ENCODE measurements around the gene PPTC7. TPM values are rescaled to one million over a fixed set of nuclear protein-coding genes. Genes with fewer than 3 reads are reported as not detected.

PPTC7 gene
- total RNA-seq, 1 donor from 2014 or later, result 13.9 TPM

DNA sequence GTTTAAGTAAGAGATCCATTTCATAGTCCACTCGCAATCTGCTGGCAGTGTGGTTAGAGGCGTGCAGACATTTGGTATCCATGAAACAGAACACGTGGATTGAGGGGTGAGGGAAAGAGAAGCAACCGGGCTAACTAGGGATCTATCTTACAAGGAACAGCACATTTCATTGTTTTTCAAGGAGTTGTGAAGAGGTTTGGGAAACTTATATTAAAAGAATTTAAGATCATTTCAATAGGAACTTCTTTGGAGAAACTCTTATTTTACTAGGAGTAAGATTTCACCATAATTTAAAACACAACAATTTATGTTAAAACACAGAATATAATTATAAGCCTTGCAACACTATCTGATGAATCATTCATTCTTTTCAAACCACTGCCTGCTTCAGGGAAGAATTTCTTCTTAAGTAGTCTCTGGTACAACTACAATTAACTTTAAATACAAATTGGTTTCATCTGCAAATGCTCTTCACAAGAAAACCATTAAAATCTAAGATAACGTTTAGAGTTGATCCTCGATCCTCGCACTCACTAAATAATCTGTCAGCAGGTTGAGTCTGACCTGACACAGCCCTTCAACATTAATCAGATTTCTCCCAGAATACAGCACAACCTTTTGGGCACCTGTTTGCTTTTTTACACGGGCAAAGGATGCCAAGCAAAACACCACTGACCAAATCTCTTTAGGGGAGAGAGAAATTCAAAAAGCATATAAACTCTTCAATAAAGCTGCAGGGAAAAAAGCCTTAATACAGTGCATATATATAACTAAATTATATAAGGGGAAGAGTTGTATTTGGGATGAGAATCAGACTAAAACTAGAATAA lies 27.3 kb downstream of the PPTC7 start:
- Mint-ChIP-seq H3K4me1 (ENCODE audit: low read depth) (peaks cover 36% of the 10 kb centered on the region), H3K4me3 (ENCODE audit: unreplicated experiment) (no peak overlapping the region), H3K9me3 (ENCODE audit: low read depth) (no peaks in the 10 kb centered on the region), H3K27ac (ENCODE audit: unreplicated experiment) (peak overlapping the region; percentile 56), H3K27me3 (ENCODE audit: low read depth) (no peaks in the 10 kb centered on the region), H3K36me3 (ENCODE audit: low read depth) (no peaks in the 10 kb centered on the region)
- DNase-seq (ENCODE audit: low spot score), result no peak
- TF ChIP-seq, protein P1, sequence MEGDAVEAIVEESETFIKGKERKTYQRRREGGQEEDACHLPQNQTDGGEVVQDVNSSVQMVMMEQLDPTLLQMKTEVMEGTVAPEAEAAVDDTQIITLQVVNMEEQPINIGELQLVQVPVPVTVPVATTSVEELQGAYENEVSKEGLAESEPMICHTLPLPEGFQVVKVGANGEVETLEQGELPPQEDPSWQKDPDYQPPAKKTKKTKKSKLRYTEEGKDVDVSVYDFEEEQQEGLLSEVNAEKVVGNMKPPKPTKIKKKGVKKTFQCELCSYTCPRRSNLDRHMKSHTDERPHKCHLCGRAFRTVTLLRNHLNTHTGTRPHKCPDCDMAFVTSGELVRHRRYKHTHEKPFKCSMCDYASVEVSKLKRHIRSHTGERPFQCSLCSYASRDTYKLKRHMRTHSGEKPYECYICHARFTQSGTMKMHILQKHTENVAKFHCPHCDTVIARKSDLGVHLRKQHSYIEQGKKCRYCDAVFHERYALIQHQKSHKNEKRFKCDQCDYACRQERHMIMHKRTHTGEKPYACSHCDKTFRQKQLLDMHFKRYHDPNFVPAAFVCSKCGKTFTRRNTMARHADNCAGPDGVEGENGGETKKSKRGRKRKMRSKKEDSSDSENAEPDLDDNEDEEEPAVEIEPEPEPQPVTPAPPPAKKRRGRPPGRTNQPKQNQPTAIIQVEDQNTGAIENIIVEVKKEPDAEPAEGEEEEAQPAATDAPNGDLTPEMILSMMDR (IDR thresholded peaks at IDR 0.05), result no peak

DNA sequence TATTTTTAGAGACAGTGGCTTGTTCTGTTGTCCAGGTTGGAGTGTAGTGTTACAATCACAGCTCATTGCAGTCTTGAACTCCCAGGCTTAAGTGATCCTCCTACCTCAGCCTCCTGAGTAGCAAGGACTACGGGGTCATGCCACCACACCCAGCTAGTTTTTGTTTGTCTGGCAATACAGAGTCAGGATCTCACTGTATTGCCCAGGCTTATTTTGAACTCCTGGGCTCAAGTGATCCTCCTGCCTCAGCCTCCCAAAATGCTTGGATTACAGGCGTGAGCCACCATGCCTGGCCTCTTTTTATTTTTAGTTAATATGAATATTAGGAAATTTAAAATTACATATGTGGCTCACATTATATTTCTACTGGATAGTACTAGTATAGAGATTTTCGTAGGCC lies 28.9 kb downstream of the PPTC7 start:
- Mint-ChIP-seq H3K36me3 (ENCODE audit: low read depth) (peaks cover 2% of the 10 kb centered on the region), H3K27ac (ENCODE audit: unreplicated experiment) (no peak overlapping the region), H3K4me3 (ENCODE audit: unreplicated experiment) (no peak overlapping the region), H3K9me3 (ENCODE audit: low read depth) (no peaks in the 10 kb centered on the region), H3K27me3 (ENCODE audit: low read depth) (no peaks in the 10 kb centered on the region), H3K4me1 (ENCODE audit: low read depth) (peaks cover 38% of the 10 kb centered on the region)
- TF ChIP-seq, protein P1 (IDR thresholded peaks at IDR 0.05), result no peak
- no peak for DNase-seq (ENCODE audit: low spot score)

DNA sequence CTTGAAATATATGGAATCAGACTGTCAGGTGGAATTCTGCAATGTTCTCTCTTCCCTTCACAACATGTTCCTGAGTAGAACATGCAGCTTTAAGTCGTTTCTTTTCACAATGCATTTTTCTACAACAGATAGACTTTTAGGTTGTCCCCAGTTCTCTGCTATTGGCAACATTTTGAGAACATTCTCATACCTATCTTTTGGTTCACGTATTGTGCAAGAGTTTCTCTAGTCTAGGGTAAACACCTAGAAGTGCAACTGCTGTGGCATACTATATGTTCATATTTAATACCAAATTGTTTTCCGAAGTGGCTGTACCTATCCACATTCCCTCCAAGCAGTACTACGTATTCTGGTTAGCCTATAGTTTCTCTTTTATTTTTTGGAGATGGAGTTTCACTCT lies 32.1 kb downstream of the PPTC7 start:
- H3K4me1 Mint-ChIP-seq (ENCODE audit: low read depth), result peaks cover 44% of the 10 kb centered on the region
- no peaks in the 10 kb centered on the region for H3K27me3 Mint-ChIP-seq (ENCODE audit: low read depth)
- no peak overlapping the region for H3K27ac Mint-ChIP-seq (ENCODE audit: unreplicated experiment)
- TF ChIP-seq, protein P1 (IDR thresholded peaks at IDR 0.05), result no peak
- H3K9me3 Mint-ChIP-seq (ENCODE audit: low read depth), result no peaks in the 10 kb centered on the region
- no peak for DNase-seq (ENCODE audit: low spot score)
- H3K4me3 Mint-ChIP-seq (ENCODE audit: unreplicated experiment), result no peak overlapping the region
- H3K36me3 Mint-ChIP-seq (ENCODE audit: low read depth), result peaks cover 4% of the 10 kb centered on the region

DNA sequence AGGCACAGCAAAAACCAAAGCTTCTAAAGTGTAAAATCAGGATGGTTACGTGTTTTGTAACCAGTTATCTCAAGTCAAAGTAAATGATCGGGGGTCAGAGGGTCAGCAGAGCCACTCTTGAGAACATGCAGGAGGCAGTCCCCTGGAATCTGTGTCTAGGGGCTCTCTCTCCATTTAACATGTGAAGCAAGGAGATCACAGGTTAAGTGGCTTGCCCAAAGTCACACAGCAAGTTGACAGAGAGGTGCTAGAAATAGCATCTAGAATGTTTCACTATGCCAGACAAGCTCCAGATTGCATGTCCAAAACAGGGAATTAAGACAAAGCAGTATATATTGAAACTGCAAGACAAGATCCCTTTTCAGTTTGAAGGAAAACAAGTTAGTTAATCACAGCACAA lies 33.4 kb downstream of the PPTC7 start:
- peaks cover 4% of the 10 kb centered on the region for H3K36me3 Mint-ChIP-seq (ENCODE audit: low read depth)
- no peaks in the 10 kb centered on the region for H3K9me3 Mint-ChIP-seq (ENCODE audit: low read depth)
- peaks cover 41% of the 10 kb centered on the region for H3K4me1 Mint-ChIP-seq (ENCODE audit: low read depth)
- TF ChIP-seq, protein P1 (IDR thresholded peaks at IDR 0.05), result no peak
- no peak overlapping the region for H3K4me3 Mint-ChIP-seq (ENCODE audit: unreplicated experiment)
- H3K27ac Mint-ChIP-seq (ENCODE audit: unreplicated experiment), result no peak overlapping the region
- DNase-seq (ENCODE audit: low spot score), result no peak
- no peaks in the 10 kb centered on the region for H3K27me3 Mint-ChIP-seq (ENCODE audit: low read depth)

DNA sequence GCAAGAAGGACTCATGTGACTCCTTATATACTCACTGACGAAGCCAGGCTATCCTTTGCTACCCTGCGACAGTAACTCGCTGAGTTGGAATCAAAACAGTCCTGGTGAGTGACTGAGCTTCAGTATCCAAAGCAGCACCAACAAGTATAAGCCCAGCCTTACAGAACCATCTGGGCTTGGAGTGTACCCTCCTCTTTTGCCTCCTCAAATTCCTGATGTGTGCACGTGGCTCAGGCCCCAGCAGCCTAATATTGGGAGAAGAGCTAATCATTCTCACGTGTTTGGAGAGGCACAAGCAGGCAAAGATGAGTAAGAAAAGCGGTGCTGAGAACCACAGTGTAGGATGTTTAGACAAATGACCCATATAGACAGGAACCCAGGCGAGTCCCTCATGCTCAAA lies 34.4 kb downstream of the PPTC7 start:
- peaks cover 4% of the 10 kb centered on the region for H3K36me3 Mint-ChIP-seq (ENCODE audit: low read depth)
- peak overlapping the region; percentile 53 for H3K27ac Mint-ChIP-seq (ENCODE audit: unreplicated experiment)
- TF ChIP-seq, protein P1 (IDR thresholded peaks at IDR 0.05), result no peak
- H3K27me3 Mint-ChIP-seq (ENCODE audit: low read depth), result no peaks in the 10 kb centered on the region
- no peak overlapping the region for H3K4me3 Mint-ChIP-seq (ENCODE audit: unreplicated experiment)
- H3K4me1 Mint-ChIP-seq (ENCODE audit: low read depth), result peaks cover 45% of the 10 kb centered on the region
- no peaks in the 10 kb centered on the region for H3K9me3 Mint-ChIP-seq (ENCODE audit: low read depth)
- no peak for DNase-seq (ENCODE audit: low spot score)

Data from chondrocyte (in vitro differentiated cells).